ENCODE results near the gene SNORC. TPM values are rescaled to one million over a fixed set of nuclear protein-coding genes. Genes with fewer than 3 reads are reported as not detected.

The SNORC gene
- polyA plus RNA-seq, 3 donors, result 0.61 TPM; not detected in 2

GRCh38 chr2:232886176-232886575, 16.1 kb downstream of the SNORC start:
- no peak overlapping the region for H2AFZ ChIP-seq (ENCODE audit: insufficient read depth, low read depth, low read length, poor library complexity, severe bottlenecking)
- H3K27me3 ChIP-seq (ENCODE audit: control insufficient read depth in 2 of 2, insufficient read depth in 2 of 2, low read length in 2 of 2), result no peaks in the 10 kb centered on the region
- DNase-seq, result no peak
- H3K36me3 ChIP-seq (replicated peaks in 1 of 2; ENCODE audit: control insufficient read depth in 1 of 2, insufficient read depth in 2 of 2, low read length in 2 of 2), result no peaks in the 10 kb centered on the region
- 93% methylated on average over 6 of the region's 11 CpGs for WGBS (ENCODE audit: insufficient coverage)
- Mint-ChIP-seq H3K9me3 (peaks cover 0 to 3% (median 0%) of the 10 kb centered on the region in 7 donors), H3K27me3 (ENCODE audit: low read depth in 3 of 3) (peaks cover 7 to 13% (median 9%) of the 10 kb centered on the region in 3 donors), H3K27ac (peak overlapping the region in 1 of 7 donors; percentile 57), H3K4me3 (no peak overlapping the region), H3K4me1 (peaks cover 4% of the 10 kb centered on the region), H3K36me3 (no peaks in the 10 kb centered on the region)
- intact Hi-C loops (cut with micrococcal nuclease), result no loop called here
- H3K27ac ChIP-seq (ENCODE audit: low read depth in 1 of 2, low read length in 2 of 2), result no peak overlapping the region
- no peaks in the 10 kb centered on the region for H4K20me1 ChIP-seq (ENCODE audit: insufficient read depth, low read length)
- H3K4me3 ChIP-seq (replicated peaks in 1 of 3; ENCODE audit: low read depth in 2 of 3, low read length in 3 of 3), result no peak overlapping the region
- H3K4me2 ChIP-seq (replicated peaks; ENCODE audit: extremely low read depth, low read length, poor library complexity, severe bottlenecking), result no peak overlapping the region
- H3K4me1 ChIP-seq (ENCODE audit: control insufficient read depth in 1 of 2, insufficient read depth in 2 of 2, low read length in 2 of 2), result no peaks in the 10 kb centered on the region
- H3K9me3 ChIP-seq (replicated peaks in 1 of 2; ENCODE audit: control insufficient read depth in 1 of 2, insufficient read depth in 1 of 2, low read length in 2 of 2), result no peaks in the 10 kb centered on the region
- H3K79me2 ChIP-seq (ENCODE audit: insufficient read depth, low read length), result no peaks in the 10 kb centered on the region
- no peak overlapping the region for H3K9ac ChIP-seq (ENCODE audit: insufficient read depth, low read length, poor library complexity, severe bottlenecking)
- TF ChIP-seq CTCF (IDR thresholded peaks at IDR 0.05), result no peak

GRCh38 chr2:232886632-232887031, 16.6 kb downstream of the SNORC start:
- Mint-ChIP-seq H3K27me3 (ENCODE audit: low read depth in 3 of 3) (peaks cover 7 to 13% (median 9%) of the 10 kb centered on the region in 3 donors), H3K4me1 (peaks cover 4% of the 10 kb centered on the region), H3K36me3 (no peaks in the 10 kb centered on the region), H3K27ac (no peak overlapping the region), H3K4me3 (no peak overlapping the region), H3K9me3 (peaks cover 0 to 3% (median 0%) of the 10 kb centered on the region in 7 donors)
- H3K4me2 ChIP-seq (replicated peaks; ENCODE audit: extremely low read depth, low read length, poor library complexity, severe bottlenecking), result no peak overlapping the region
- H3K27me3 ChIP-seq (ENCODE audit: control insufficient read depth in 2 of 2, insufficient read depth in 2 of 2, low read length in 2 of 2), result no peaks in the 10 kb centered on the region
- TF ChIP-seq CTCF (IDR thresholded peaks at IDR 0.05), result no peak
- no peak overlapping the region for H3K27ac ChIP-seq (ENCODE audit: low read depth in 1 of 2, low read length in 2 of 2)
- H2AFZ ChIP-seq (ENCODE audit: insufficient read depth, low read depth, low read length, poor library complexity, severe bottlenecking), result no peak overlapping the region
- H3K79me2 ChIP-seq (ENCODE audit: insufficient read depth, low read length), result no peaks in the 10 kb centered on the region
- intact Hi-C loops (cut with micrococcal nuclease), result no loop called here
- H3K36me3 ChIP-seq (replicated peaks in 1 of 2; ENCODE audit: control insufficient read depth in 1 of 2, insufficient read depth in 2 of 2, low read length in 2 of 2), result no peaks in the 10 kb centered on the region
- 83% methylated on average over 4 of the region's 7 CpGs for WGBS (ENCODE audit: insufficient coverage)
- DNase-seq, result no peak
- H3K4me3 ChIP-seq (replicated peaks in 1 of 3; ENCODE audit: low read depth in 2 of 3, low read length in 3 of 3), result no peak overlapping the region
- H3K9me3 ChIP-seq (replicated peaks in 1 of 2; ENCODE audit: control insufficient read depth in 1 of 2, insufficient read depth in 1 of 2, low read length in 2 of 2), result no peaks in the 10 kb centered on the region
- H4K20me1 ChIP-seq (ENCODE audit: insufficient read depth, low read length), result no peaks in the 10 kb centered on the region
- no peak overlapping the region for H3K9ac ChIP-seq (ENCODE audit: insufficient read depth, low read length, poor library complexity, severe bottlenecking)
- H3K4me1 ChIP-seq (ENCODE audit: control insufficient read depth in 1 of 2, insufficient read depth in 2 of 2, low read length in 2 of 2), result no peaks in the 10 kb centered on the region

Measured in CD14-positive monocyte (primary cell).